Gastrocnemius medialis (tissue), 4 donors: ENCODE measurements around the gene GDF7. TPM values are rescaled to one million over a fixed set of nuclear protein-coding genes. Genes with fewer than 3 reads are reported as not detected.

Experiments
- ATAC-seq, 2 donors: fragments of 150-250 bp; one replicate each; pipeline ENCODE4 v1.9.1; 2016
- DNase-seq, 2 donors: peaks; one replicate each; pipeline ENCODE4 v3.0.0-alpha.2; 2019
- H3K27ac ChIP-seq, 4 donors: fragments of 200-600 bp; sonication (generic); 1 replicate in 1 of 4; 2 replicates in 3 of 4; pipeline ENCODE4 v1.5.1; 2016 to 2018; ENCODE audit warnings: mild to moderate bottlenecking in 2 of 4, moderate library complexity in 1 of 4
- H3K27me3 ChIP-seq, 3 donors: fragments of 200-600 bp; sonication (generic) in 2 of 3; 1 replicate in 1 of 3; 2 replicates in 2 of 3; pipeline versions ENCODE4 v1.5.1 to v1.6.0; 2016 to 2019; ENCODE audit warnings: mild to moderate bottlenecking in 1 of 3, moderate library complexity in 1 of 3
- H3K36me3 ChIP-seq, 2 donors: fragments of 200-600 bp; sonication (generic) in 1 of 2; one replicate each; pipeline ENCODE4 v1.5.1; 2017 to 2018
- H3K4me1 ChIP-seq, 2 donors: fragments of 200-600 bp; sonication (generic) in 1 of 2; one replicate each; pipeline ENCODE4 v1.5.1; 2016 to 2017; ENCODE audit warnings: mild to moderate bottlenecking in 2 of 2
- H3K4me3 ChIP-seq, 4 donors: fragments of 200-600 bp; sonication (generic) in 3 of 4; 1 replicate in 1 of 4; 2 replicates in 3 of 4; pipeline ENCODE4 v1.5.1; 2016 to 2019; ENCODE audit warnings: mild to moderate bottlenecking in 2 of 4
- H3K9me3 ChIP-seq, 3 donors: fragments of 200-600 bp; sonication (generic) in 2 of 3; 1 replicate in 1 of 3; 2 replicates in 2 of 3; pipeline ENCODE4 v1.5.1; 2016 to 2019
- POLR2A ChIP-seq, 2 donors: fragments of 450-650 bp; IDR thresholded peaks; one replicate each; pipeline ENCODE4 v1.6.1; 2017; ENCODE audit warnings: antibody characterized with exemption in 2 of 2, mild to moderate bottlenecking in 2 of 2, moderate library complexity in 2 of 2
- in situ Hi-C, 4 donors: fragments of 200-750 bp; cut with MboI; loops; one replicate each; pipeline versions ENCODE4 v1.15.0 to v1.8.0; 2017; ENCODE audit warnings: low sequenced_read_pairs in 4 of 4
- intact Hi-C: fragments of 100-400 bp; cut with DNase I; formaldehyde crosslinking; loops from one replicate; pipeline ENCODE4 v1.15.1; 2023; ENCODE audit warnings: low total_unique reads
- total RNA-seq, 4 donors: library from RNA; depleted of rRNA; stranded (reverse); fragments of >200 nt; gene quantifications; one replicate each; pipeline versions ENCODE4 v1.1.0 to v1.2.3, GENCODE V29; 2016
- TF ChIP-seq, protein P1 (sequence below), 5 experiments: fragments of 450-650 bp in 3 of 5; fragments of 200-600 bp in 2 of 5; sonication (generic) in 2 of 5; IDR thresholded peaks in 4 of 5; conservative IDR thresholded peaks in 1 of 5; 1 replicate in 4 of 5; 2 replicates in 1 of 5; pipeline ENCODE4 v1.5.1; 2016 to 2019; ENCODE audit warnings: antibody characterized with exemption in 5 of 5, mild to moderate bottlenecking in 3 of 5, moderate library complexity in 3 of 5

GDF7 gene
- total RNA-seq, 4 donors from 2014 or later = 0.02 to 0.10 (median 0.07) TPM; not detected in 1

DNA sequence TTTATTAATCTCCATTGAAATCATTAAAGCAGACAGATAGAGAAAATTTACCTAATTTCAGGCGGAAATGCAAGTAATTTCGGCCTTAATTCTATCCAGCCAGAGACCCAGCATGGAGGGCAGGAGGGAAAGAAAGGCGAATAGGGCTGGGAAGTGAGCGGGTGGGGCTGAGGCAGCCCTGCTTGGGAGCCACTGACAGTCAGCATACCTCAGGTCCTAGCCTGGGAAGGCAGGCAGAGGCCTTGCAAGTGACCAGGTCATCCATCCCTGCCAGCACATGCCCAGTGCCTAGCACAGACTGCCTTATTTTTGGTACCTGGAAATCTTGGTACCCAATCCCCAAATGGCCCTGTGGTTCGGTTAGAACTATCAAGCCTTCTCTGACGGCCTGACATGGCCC is 1.5 kb downstream of the GDF7 start:
- intact Hi-C loops = no loop called here
- H3K9me3 ChIP-seq = no peaks in the 10 kb centered on the region
- peaks cover 0 to 18% of the 10 kb centered on the region in 2 donors for H3K4me1 ChIP-seq
- in situ Hi-C loops = loop anchor here in 3 of 4 donors (10.0 to 25.0 kb wide), 3 partner anchors 296 to 446 kb away; partner anchors contain the start of gene TDRD15 (in 1 of the 3)
- no peak overlapping the region for H3K4me3 ChIP-seq
- no peaks in the 10 kb centered on the region for H3K36me3 ChIP-seq
- DNase-seq (no peak), ATAC-seq (no peak)
- peaks cover 85 to 97% (median 91%) of the 10 kb centered on the region in 3 donors for H3K27me3 ChIP-seq
- H3K27ac ChIP-seq = no peak overlapping the region
- TF ChIP-seq, protein P1, sequence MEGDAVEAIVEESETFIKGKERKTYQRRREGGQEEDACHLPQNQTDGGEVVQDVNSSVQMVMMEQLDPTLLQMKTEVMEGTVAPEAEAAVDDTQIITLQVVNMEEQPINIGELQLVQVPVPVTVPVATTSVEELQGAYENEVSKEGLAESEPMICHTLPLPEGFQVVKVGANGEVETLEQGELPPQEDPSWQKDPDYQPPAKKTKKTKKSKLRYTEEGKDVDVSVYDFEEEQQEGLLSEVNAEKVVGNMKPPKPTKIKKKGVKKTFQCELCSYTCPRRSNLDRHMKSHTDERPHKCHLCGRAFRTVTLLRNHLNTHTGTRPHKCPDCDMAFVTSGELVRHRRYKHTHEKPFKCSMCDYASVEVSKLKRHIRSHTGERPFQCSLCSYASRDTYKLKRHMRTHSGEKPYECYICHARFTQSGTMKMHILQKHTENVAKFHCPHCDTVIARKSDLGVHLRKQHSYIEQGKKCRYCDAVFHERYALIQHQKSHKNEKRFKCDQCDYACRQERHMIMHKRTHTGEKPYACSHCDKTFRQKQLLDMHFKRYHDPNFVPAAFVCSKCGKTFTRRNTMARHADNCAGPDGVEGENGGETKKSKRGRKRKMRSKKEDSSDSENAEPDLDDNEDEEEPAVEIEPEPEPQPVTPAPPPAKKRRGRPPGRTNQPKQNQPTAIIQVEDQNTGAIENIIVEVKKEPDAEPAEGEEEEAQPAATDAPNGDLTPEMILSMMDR (IDR thresholded peaks at IDR 0.05 in 4 of 5, conservative IDR thresholded peaks at IDR 0.05 in 1 of 5) = no peak
- TF ChIP-seq POLR2A (IDR thresholded peaks at IDR 0.05) = no peak

DNA sequence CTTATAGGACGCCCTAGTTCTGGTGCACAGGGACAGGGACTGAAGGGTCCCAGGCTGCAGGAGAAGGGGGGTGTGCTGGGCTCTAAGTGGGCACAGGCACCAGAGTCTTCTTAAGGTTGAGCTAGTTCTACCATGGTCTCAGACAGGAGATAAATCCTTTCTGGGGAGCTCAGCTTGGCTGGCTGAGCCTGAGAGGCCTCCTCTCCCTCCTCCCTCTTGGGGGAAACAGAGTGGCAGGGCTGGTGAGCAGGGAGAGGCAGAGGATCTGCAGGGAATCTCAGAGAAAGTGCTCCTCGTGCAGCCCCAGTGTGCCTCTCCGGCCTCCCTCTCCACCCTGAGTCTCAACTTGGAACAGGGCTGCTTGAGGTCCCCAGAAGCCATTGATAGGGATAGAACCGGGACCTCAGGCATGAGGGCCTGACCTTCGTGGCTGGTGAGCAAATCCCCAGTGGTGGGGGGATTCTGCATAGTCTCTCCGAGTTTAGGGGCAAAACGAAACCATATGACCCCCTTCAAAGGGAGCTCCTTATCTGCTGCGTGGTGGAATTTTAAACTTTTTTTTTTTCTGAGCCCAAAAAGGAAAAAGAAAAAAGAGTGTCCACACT is 2.0 kb downstream of the GDF7 start:
- intact Hi-C loops (no loop called here), in situ Hi-C loops (loop anchor here in 3 of 4 donors (10.0 to 25.0 kb wide), 3 partner anchors 296 to 446 kb away; partner anchors contain the start of gene TDRD15 (in 1 of the 3))
- H3K27me3 ChIP-seq = peaks cover 80 to 97% (median 91%) of the 10 kb centered on the region in 3 donors
- H3K9me3 ChIP-seq = no peaks in the 10 kb centered on the region
- TF ChIP-seq, protein P1 (IDR thresholded peaks at IDR 0.05 in 4 of 5, conservative IDR thresholded peaks at IDR 0.05 in 1 of 5) = no peak
- no peak for TF ChIP-seq POLR2A (IDR thresholded peaks at IDR 0.05)
- peaks cover 0 to 18% of the 10 kb centered on the region in 2 donors for H3K4me1 ChIP-seq
- no peak overlapping the region for H3K27ac ChIP-seq
- H3K4me3 ChIP-seq = no peak overlapping the region
- DNase-seq = no peak
- no peak for ATAC-seq
- no peaks in the 10 kb centered on the region for H3K36me3 ChIP-seq

DNA sequence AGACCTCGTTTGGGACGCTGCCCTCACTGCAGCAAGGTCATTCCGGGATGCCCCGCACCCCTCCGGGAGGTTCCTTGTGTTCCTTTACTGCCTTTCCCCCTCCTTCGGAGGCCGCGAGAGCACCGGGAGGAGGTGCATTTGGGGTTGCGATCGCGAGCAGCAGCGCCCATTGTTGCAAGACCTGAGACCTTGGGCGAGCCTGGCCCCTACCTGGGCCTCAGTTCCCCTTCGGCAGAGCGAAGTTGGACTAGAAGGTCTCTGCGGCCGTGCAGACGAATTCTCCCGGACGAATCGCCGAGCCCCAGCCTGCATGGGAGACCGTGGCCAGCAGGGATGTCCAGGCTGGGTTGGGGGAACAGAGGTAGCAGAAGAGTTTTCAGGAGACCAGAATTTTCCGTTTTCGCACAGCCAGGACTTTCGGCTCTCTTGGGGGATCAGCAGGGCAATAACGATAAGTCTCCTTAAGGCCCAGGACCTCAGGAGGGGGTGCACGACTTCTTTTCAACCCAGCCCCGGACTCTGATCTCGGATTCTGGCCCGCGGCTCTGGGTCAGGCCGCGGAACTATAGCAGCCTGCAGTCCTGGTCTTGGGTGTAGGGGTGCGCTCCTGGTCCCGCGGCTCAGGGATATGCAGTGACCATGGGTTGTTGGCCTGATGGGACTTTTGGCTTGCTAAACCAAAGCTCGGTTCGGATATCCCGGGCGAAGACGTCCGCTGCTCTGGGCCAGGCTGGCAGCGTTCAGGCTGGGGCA is 2.8 kb downstream of the GDF7 start:
- no peak for TF ChIP-seq POLR2A (IDR thresholded peaks at IDR 0.05)
- TF ChIP-seq, protein P1 (IDR thresholded peaks at IDR 0.05 in 4 of 5, conservative IDR thresholded peaks at IDR 0.05 in 1 of 5) = no peak
- Histone ChIP-seq H3K4me1 (peaks cover 0 to 18% of the 10 kb centered on the region in 2 donors), H3K27me3 (peaks cover 73 to 94% (median 88%) of the 10 kb centered on the region in 3 donors), H3K36me3 (no peaks in the 10 kb centered on the region), H3K27ac (no peak overlapping the region), H3K4me3 (no peak overlapping the region), H3K9me3 (no peaks in the 10 kb centered on the region)
- ATAC-seq (no peak), DNase-seq (no peak)
- intact Hi-C loops (no loop called here), in situ Hi-C loops (loop anchor here in 3 of 4 donors (10.0 to 25.0 kb wide), 3 partner anchors 295 to 445 kb away; partner anchors contain the start of gene TDRD15 (in 1 of the 3))

DNA sequence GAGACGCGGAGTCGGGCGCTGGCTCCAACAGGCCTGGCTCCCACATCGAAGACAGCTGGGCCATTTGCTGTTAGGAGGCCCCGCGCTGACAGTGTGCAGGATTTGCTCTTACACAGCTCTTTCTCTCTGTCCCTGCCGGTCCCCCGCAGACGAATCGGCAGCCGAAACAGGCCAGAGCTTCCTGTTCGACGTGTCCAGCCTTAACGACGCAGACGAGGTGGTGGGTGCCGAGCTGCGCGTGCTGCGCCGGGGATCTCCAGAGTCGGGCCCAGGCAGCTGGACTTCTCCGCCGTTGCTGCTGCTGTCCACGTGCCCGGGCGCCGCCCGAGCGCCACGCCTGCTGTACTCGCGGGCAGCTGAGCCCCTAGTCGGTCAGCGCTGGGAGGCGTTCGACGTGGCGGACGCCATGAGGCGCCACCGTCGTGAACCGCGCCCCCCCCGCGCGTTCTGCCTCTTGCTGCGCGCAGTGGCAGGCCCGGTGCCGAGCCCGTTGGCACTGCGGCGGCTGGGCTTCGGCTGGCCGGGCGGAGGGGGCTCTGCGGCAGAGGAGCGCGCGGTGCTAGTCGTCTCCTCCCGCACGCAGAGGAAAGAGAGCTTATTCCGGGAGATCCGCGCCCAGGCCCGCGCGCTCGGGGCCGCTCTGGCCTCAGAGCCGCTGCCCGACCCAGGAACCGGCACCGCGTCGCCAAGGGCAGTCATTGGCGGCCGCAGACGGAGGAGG is 3.5 kb downstream of the GDF7 start:
- Histone ChIP-seq H3K27me3 (peaks cover 65 to 87% (median 81%) of the 10 kb centered on the region in 3 donors), H3K36me3 (no peaks in the 10 kb centered on the region), H3K4me3 (no peak overlapping the region), H3K4me1 (peaks cover 0 to 14% of the 10 kb centered on the region in 2 donors), H3K9me3 (no peaks in the 10 kb centered on the region), H3K27ac (no peak overlapping the region)
- DNase-seq = no peak
- intact Hi-C loops (no loop called here), in situ Hi-C loops (loop anchor here in 1 of 4 donors (25.0 kb wide), 1 partner anchor 442 kb away; the partner anchor contains the start of gene TDRD15)
- no peak for ATAC-seq
- TF ChIP-seq POLR2A (IDR thresholded peaks at IDR 0.05) = no peak
- TF ChIP-seq, protein P1 (IDR thresholded peaks at IDR 0.05 in 4 of 5, conservative IDR thresholded peaks at IDR 0.05 in 1 of 5) = no peak
